Measurements from ENCODE around the gene HSF2BP. TPM values are rescaled to one million over a fixed set of nuclear protein-coding genes. Genes with fewer than 3 reads are reported as not detected.
"Not testable (repeated sequence)": the region's sequence is repeated elsewhere in the genome, so short reads cannot be mapped to it uniquely, and the experiment has no call there.

The HSF2BP gene
- polyA plus RNA-seq, 1 donor from 2014 or later, result 0.89 TPM

DNA sequence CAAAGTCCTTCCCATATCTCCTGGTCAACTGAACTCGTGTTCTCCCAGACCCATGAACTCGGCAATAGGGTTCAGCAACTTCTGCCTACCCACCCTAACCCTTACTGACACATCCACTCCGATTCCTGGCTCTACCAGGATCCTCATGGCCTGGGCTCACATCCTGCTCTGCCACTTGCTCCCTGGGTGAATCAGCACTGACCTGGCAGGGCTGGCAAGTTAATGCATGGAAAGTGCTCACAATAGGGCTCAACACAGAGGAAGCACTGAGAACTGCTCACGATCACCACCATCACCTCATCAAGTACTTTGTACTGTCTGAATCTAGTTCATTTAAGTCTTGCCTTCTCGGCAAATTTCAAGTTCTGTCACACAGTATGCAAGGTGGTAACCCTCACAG, 96.8 kb downstream of the HSF2BP start:
- not testable (repeated sequence) for H3K27ac ChIP-seq (ENCODE audit: low read length); H3K9ac ChIP-seq (ENCODE audit: low read length); H3K36me3 ChIP-seq (ENCODE audit: insufficient read depth, low read length); H3K9me2 ChIP-seq (ENCODE audit: insufficient read depth, low read length); H4K20me1 ChIP-seq (ENCODE audit: insufficient read depth); H3K27me3 ChIP-seq (ENCODE audit: insufficient read depth, low read depth, low read length); H2AFZ ChIP-seq (ENCODE audit: low read depth, low read length); H3K4me2 ChIP-seq (ENCODE audit: low read length); H3K79me2 ChIP-seq (replicated peaks; ENCODE audit: insufficient read depth, low read length); H3K9me3 ChIP-seq (ENCODE audit: low read length); H3K4me3 ChIP-seq (ENCODE audit: low read length); H3F3A ChIP-seq (ENCODE audit: insufficient read depth, low read length, poor library complexity, severe bottlenecking)

DNA sequence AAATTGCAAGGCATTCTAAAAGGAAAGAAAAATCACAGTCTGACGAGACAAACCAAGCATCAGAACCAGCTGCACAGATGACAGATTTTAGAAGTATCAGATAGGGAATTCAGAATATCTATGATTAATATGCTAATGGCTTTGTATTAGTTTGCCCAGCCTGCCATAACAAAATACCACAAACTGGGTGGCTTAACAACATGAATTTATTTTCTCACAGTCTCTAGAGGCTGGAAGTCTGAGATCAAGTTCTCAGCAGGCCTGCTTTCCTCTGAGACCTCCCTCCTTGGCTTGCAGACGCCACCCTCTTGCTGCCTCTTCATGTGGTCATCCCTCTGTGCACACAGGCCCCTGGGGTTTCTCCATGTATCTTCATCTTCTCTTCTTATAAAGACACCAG, 118.7 kb downstream of the HSF2BP start:
- not testable (repeated sequence) for H3K36me3 ChIP-seq (ENCODE audit: insufficient read depth, low read length); H4K20me1 ChIP-seq (ENCODE audit: insufficient read depth); H3K27ac ChIP-seq (ENCODE audit: low read length); H3K9ac ChIP-seq (ENCODE audit: low read length); H3K4me2 ChIP-seq (ENCODE audit: low read length); H3K79me2 ChIP-seq (replicated peaks; ENCODE audit: insufficient read depth, low read length); H2AFZ ChIP-seq (ENCODE audit: low read depth, low read length); H3K4me3 ChIP-seq (ENCODE audit: low read length); H3F3A ChIP-seq (ENCODE audit: insufficient read depth, low read length, poor library complexity, severe bottlenecking); H3K9me3 ChIP-seq (ENCODE audit: low read length); H3K9me2 ChIP-seq (ENCODE audit: insufficient read depth, low read length); H3K27me3 ChIP-seq (ENCODE audit: insufficient read depth, low read depth, low read length)

DNA sequence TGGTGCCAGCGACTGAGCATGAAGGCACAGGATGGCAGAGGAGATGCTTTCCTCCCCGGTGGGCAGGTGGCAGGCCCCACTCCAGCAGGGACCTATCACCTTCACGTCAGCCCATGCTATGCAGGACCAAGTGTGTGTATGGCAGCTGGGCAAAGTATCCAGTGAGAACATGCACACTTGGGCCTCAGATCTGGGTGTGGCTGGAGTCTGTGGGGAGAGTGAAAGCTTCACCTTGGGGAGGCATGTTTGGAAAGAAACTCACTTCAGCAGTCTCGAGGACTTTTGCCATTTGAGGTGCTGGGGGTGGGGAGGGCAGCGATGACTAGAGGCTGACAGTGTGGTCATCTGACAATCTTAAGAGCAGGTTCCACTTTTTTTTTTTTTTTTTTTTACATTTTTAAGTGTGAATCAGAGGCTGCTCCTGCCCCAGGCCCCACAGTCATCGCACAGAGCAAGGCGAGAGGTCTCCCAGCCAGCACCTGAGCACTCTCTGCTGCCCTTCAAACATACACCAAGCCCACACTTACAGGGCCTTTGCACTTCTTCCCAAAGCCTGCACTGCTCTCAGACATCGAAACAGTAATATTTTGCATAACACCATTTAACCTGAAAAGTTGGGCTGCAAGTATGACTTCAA, 136.7 kb downstream of the HSF2BP start:
- H3K27me3 ChIP-seq (ENCODE audit: insufficient read depth, low read depth, low read length); H3K4me3 ChIP-seq (ENCODE audit: low read length); H3K27ac ChIP-seq (ENCODE audit: low read length); H3K9me2 ChIP-seq (ENCODE audit: insufficient read depth, low read length); H2AFZ ChIP-seq (ENCODE audit: low read depth, low read length); H3K9ac ChIP-seq (ENCODE audit: low read length); H3K4me2 ChIP-seq (ENCODE audit: low read length); H4K20me1 ChIP-seq (ENCODE audit: insufficient read depth); H3K79me2 ChIP-seq (replicated peaks; ENCODE audit: insufficient read depth, low read length); H3F3A ChIP-seq (ENCODE audit: insufficient read depth, low read length, poor library complexity, severe bottlenecking); H3K36me3 ChIP-seq (ENCODE audit: insufficient read depth, low read length); H3K9me3 ChIP-seq (ENCODE audit: low read length): not testable (repeated sequence)

DNA sequence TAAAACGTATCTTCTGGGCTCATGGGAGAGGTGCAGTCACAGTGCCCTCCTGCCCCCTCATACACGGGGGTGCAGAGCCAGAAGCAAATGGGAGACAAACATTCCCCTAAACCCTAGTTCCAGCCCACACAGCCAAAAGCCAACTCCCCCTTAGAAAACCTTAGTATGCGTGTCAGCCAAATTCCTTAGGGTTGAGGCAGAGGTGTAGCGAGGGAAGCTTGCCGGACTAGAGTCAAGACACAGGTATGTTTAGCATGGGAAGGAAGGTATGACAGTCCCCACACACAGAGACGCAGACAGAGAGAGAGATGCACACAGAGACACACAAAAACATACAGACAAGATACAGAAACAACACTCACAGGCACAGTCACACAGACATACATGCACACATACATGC, 141.6 kb downstream of the HSF2BP start:
- H3K9me2 ChIP-seq (ENCODE audit: insufficient read depth, low read length); H3K27ac ChIP-seq (ENCODE audit: low read length); H3K4me2 ChIP-seq (ENCODE audit: low read length); H3K79me2 ChIP-seq (replicated peaks; ENCODE audit: insufficient read depth, low read length); H3K27me3 ChIP-seq (ENCODE audit: insufficient read depth, low read depth, low read length); H4K20me1 ChIP-seq (ENCODE audit: insufficient read depth); H3K9me3 ChIP-seq (ENCODE audit: low read length); H3K4me3 ChIP-seq (ENCODE audit: low read length); H2AFZ ChIP-seq (ENCODE audit: low read depth, low read length); H3K9ac ChIP-seq (ENCODE audit: low read length); H3K36me3 ChIP-seq (ENCODE audit: insufficient read depth, low read length); H3F3A ChIP-seq (ENCODE audit: insufficient read depth, low read length, poor library complexity, severe bottlenecking): not testable (repeated sequence)

DNA sequence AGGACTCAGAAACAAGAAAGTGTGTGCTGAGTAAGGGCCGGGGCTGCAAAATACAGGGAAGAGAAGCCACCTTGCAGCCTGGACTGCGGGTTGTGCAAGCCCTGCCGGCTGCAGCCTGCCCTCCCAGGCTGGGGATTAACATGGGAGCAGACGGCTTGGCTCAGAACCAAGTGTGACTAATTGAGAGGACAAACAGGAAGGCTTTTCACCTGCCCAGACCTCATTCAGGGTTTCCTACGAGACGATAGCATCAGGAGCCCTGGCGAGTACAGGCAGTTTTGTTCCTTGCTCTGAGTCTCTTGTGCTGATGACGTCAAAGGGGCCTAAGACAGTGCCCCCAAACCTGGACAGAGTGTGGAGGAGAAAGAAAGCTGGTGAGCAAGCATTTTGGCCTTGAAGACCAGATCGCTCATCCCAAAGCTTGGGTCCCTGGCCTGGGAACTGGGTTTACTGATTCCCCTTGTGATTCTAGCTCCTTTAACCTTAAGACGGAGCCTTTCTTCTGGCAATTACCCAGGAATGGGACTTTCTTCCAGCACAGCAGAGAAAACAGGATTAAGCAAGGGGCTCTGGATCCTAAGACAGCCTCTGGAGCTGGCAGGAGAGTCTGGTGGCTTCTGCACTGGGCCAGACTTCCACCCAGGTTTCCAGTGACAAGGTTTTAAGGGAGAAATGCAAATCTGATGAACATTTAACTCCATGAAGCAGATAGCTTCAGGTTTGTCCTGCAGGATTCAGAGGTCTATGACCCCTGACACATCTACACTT, 142.2 kb downstream of the HSF2BP start:
- H4K20me1 ChIP-seq (ENCODE audit: insufficient read depth); H3K27ac ChIP-seq (ENCODE audit: low read length); H3K4me3 ChIP-seq (ENCODE audit: low read length); H3K79me2 ChIP-seq (replicated peaks; ENCODE audit: insufficient read depth, low read length); H3K4me2 ChIP-seq (ENCODE audit: low read length); H2AFZ ChIP-seq (ENCODE audit: low read depth, low read length); H3K27me3 ChIP-seq (ENCODE audit: insufficient read depth, low read depth, low read length); H3F3A ChIP-seq (ENCODE audit: insufficient read depth, low read length, poor library complexity, severe bottlenecking); H3K36me3 ChIP-seq (ENCODE audit: insufficient read depth, low read length); H3K9me3 ChIP-seq (ENCODE audit: low read length); H3K9ac ChIP-seq (ENCODE audit: low read length); H3K9me2 ChIP-seq (ENCODE audit: insufficient read depth, low read length): not testable (repeated sequence)

DNA sequence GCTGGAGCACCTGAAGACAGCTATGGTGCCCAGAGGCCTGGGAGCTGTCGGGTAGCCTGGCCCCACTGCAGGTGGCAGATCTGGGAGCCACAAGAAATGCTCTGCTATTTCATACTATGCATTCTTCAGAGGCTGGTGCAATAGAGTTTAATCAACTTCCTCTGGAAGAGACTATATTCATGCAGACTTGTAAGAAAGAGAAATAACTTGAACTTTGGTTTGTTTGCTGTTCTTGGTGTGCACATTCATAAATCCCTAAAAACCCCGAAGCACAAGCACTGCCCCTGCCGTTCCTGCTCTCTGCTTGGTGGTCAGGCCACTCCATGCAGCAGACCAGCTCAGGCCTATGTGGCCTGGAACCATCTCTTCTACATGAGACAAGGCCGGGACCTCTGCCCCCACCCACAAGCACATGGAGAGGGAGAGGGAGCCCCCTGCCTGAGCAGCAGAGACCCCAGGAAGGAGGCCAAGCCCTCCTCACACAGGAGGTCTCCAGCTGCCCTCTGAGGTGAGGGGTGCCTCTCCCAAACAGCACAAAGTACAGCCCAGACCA, 142.9 kb downstream of the HSF2BP start:
- not testable (repeated sequence) for H3K4me2 ChIP-seq (ENCODE audit: low read length); H3K9ac ChIP-seq (ENCODE audit: low read length); H3K9me2 ChIP-seq (ENCODE audit: insufficient read depth, low read length); H3K79me2 ChIP-seq (replicated peaks; ENCODE audit: insufficient read depth, low read length); H4K20me1 ChIP-seq (ENCODE audit: insufficient read depth); H3K27me3 ChIP-seq (ENCODE audit: insufficient read depth, low read depth, low read length); H3K4me3 ChIP-seq (ENCODE audit: low read length); H3K27ac ChIP-seq (ENCODE audit: low read length); H3K36me3 ChIP-seq (ENCODE audit: insufficient read depth, low read length); H3K9me3 ChIP-seq (ENCODE audit: low read length); H2AFZ ChIP-seq (ENCODE audit: low read depth, low read length); H3F3A ChIP-seq (ENCODE audit: insufficient read depth, low read length, poor library complexity, severe bottlenecking)

DNA sequence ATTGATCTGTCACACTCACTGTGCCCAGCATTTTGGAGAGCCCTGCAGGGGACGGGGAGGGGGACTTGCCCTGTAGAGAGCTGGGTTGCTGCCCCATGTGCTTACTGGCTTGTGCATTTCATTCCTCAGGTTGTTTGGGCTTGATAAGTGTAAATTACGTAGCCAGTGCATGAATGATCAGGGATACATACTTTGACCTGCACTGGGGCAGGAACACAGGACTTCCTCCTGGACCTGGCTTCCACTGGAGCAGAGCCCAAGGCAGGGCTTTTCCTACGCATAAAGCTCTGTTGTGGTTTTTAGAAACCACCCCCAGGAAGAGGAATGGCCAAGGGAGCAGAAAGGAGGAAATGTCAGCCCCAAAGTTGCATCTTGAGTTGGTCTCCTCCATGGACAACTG, 144.5 kb downstream of the HSF2BP start:
- not testable (repeated sequence) for H3K79me2 ChIP-seq (replicated peaks; ENCODE audit: insufficient read depth, low read length); H3F3A ChIP-seq (ENCODE audit: insufficient read depth, low read length, poor library complexity, severe bottlenecking); H3K27ac ChIP-seq (ENCODE audit: low read length); H3K9ac ChIP-seq (ENCODE audit: low read length); H2AFZ ChIP-seq (ENCODE audit: low read depth, low read length); H3K27me3 ChIP-seq (ENCODE audit: insufficient read depth, low read depth, low read length); H3K4me2 ChIP-seq (ENCODE audit: low read length); H3K9me2 ChIP-seq (ENCODE audit: insufficient read depth, low read length); H3K36me3 ChIP-seq (ENCODE audit: insufficient read depth, low read length); H3K4me3 ChIP-seq (ENCODE audit: low read length); H3K9me3 ChIP-seq (ENCODE audit: low read length); H4K20me1 ChIP-seq (ENCODE audit: insufficient read depth)

DNA sequence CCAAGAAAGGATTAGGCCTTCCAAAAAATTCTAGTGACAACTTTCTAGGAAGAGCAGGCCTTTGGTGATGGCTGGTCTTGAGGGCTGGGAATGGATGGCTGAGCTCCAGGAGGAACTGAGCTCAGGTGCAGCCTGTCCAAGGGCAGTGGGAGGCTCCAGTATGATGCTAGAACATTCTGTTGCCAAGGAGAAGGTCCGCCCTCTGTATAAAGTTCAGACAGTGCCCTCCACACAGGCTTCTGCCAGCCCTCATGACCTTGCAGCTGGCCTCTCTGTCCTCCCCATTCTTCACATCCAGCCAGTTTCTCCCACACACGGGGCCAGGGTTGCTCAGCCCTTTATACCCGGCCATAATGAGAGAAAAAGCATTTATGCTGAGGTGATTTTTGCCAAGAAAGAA, 146.3 kb downstream of the HSF2BP start:
- not testable (repeated sequence) for H3K36me3 ChIP-seq (ENCODE audit: insufficient read depth, low read length); H3F3A ChIP-seq (ENCODE audit: insufficient read depth, low read length, poor library complexity, severe bottlenecking); H3K27me3 ChIP-seq (ENCODE audit: insufficient read depth, low read depth, low read length); H3K79me2 ChIP-seq (replicated peaks; ENCODE audit: insufficient read depth, low read length); H3K9ac ChIP-seq (ENCODE audit: low read length); H4K20me1 ChIP-seq (ENCODE audit: insufficient read depth); H3K9me3 ChIP-seq (ENCODE audit: low read length); H3K4me3 ChIP-seq (ENCODE audit: low read length); H2AFZ ChIP-seq (ENCODE audit: low read depth, low read length); H3K4me2 ChIP-seq (ENCODE audit: low read length); H3K9me2 ChIP-seq (ENCODE audit: insufficient read depth, low read length); H3K27ac ChIP-seq (ENCODE audit: low read length)
